HG03039 (cell line): ENCODE data around the gene GBA2.

ENCODE experiments used
- ATAC-seq: cut with Tn5 transposase; IDR thresholded peaks from one replicate; pipeline ENCODE4 v1.9.1; 2021; ENCODE audit warnings: mild to moderate bottlenecking, moderate library complexity; ENCODE audit not compliant: unreplicated experiment

GBA2 gene

GRCh38 chr9:35695943-35696401 is 53.1 kb downstream of the GBA2 start:
- ATAC-seq: no peak

GRCh38 chr9:35691757-35692301 is 57.2 kb downstream of the GBA2 start:
- no peak for ATAC-seq

GRCh38 chr9:35691334-35691650 is 57.7 kb downstream of the GBA2 start:
- no peak for ATAC-seq

GRCh38 chr9:35690614-35691333 is 58.3 kb downstream of the GBA2 start:
- ATAC-seq: no peak

- ATAC-seq: no peak
Observed at GRCh38 chr9:35690294-35690613, 58.8 kb downstream of the GBA2 start.

- ATAC-seq: no peak
Observed at GRCh38 chr9:35689542-35690293, 59.3 kb downstream of the GBA2 start, which contains the start of gene TPM2. Gene TPM2 (minus strand): TSS chr9:35689925. CDS start chr9:35689817, 108 bp downstream.

GRCh38 chr9:35688558-35689541 is 60.2 kb downstream of the GBA2 start:
- ATAC-seq: no peak

GRCh38 chr9:35687972-35688557 is 61.0 kb downstream of the GBA2 start:
- ATAC-seq: no peak

- ATAC-seq: no peak
Observed at GRCh38 chr9:35687306-35687705, 61.7 kb downstream of the GBA2 start.
